OCI-LY1 (cell line): ENCODE results near the gene TPRX1.

Source experiments
- EZH2 ChIP-seq: fragments of 200-600 bp; sonication (generic), shearing (Covaris generic); IDR thresholded peaks from 2 replicates; pipeline ENCODE4 v1.8.0; 2017; ENCODE audit warnings: borderline replicate concordance, mixed run types, mild to moderate bottlenecking, antibody characterized with exemption, low read length, moderate library complexity, mixed read lengths
- TF ChIP-seq, protein P1 (sequence below): fragments of 200-600 bp; sonication (generic), shearing (Covaris generic); IDR thresholded peaks from 2 replicates; pipeline ENCODE4 v1.5.1; 2017; ENCODE audit warnings: mild to moderate bottlenecking, antibody characterized with exemption, low read length, moderate library complexity, mixed read lengths

DNA sequence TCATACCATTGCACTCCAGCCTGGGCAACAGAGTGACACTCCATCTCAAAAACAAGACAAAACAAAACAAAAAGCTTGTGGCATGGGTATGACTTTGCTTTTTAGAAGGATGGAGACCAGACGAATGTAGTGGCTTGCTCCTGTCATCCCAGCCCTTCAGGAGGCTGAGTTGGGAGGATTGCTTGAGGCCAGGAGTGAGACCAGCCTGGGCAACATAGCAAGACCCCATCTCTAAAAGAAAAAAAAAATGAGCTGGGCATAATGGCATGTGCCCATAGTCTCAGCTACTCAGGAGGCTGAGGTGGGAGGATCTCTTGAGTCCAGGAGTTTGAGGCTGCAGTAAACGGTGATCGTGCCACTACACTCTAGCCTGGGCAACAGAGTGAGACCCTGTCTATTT, 42.2 kb downstream of the TPRX1 start:
- TF ChIP-seq, protein P1, sequence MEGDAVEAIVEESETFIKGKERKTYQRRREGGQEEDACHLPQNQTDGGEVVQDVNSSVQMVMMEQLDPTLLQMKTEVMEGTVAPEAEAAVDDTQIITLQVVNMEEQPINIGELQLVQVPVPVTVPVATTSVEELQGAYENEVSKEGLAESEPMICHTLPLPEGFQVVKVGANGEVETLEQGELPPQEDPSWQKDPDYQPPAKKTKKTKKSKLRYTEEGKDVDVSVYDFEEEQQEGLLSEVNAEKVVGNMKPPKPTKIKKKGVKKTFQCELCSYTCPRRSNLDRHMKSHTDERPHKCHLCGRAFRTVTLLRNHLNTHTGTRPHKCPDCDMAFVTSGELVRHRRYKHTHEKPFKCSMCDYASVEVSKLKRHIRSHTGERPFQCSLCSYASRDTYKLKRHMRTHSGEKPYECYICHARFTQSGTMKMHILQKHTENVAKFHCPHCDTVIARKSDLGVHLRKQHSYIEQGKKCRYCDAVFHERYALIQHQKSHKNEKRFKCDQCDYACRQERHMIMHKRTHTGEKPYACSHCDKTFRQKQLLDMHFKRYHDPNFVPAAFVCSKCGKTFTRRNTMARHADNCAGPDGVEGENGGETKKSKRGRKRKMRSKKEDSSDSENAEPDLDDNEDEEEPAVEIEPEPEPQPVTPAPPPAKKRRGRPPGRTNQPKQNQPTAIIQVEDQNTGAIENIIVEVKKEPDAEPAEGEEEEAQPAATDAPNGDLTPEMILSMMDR, result no peak
- no peak for TF ChIP-seq EZH2
